Fibroblast of pulmonary artery (primary cell): ENCODE data around the gene NGFR.

Source experiments
- DNase-seq: peaks from one replicate; pipeline ENCODE4 v3.0.0-alpha.2; 2010; ENCODE audit warnings: low read depth
- H3K4me3 ChIP-seq: replicated peaks from 2 replicates; pipeline ENCODE4 v1.5.1; 2011; ENCODE audit warnings: low read depth, mild to moderate bottlenecking, control low read depth, low read length, moderate library complexity
- CTCF ChIP-seq: IDR thresholded peaks from 2 replicates; pipeline ENCODE4 v1.5.1; 2011; ENCODE audit warnings: mild to moderate bottlenecking, control low read depth, low read length, inconsistent platforms; ENCODE audit errors: missing control alignments

The NGFR gene

GRCh38 chr17:49460401-49460800 lies 34.7 kb upstream of the NGFR start:
- DNase-seq = no peak
- H3K4me3 ChIP-seq = no peak overlapping the region
- no peak for TF ChIP-seq CTCF

GRCh38 chr17:49461580-49461979 lies 33.5 kb upstream of the NGFR start:
- H3K4me3 ChIP-seq = no peak overlapping the region
- TF ChIP-seq CTCF = no peak
- no peak for DNase-seq

GRCh38 chr17:49464049-49464448 lies 31.0 kb upstream of the NGFR start:
- H3K4me3 ChIP-seq = no peak overlapping the region
- DNase-seq = no peak
- TF ChIP-seq CTCF = no peak

- TF ChIP-seq CTCF = no peak
- no peak for DNase-seq
- H3K4me3 ChIP-seq = no peak overlapping the region
Measured at GRCh38 chr17:49465331-49465903, 29.7 kb upstream of the NGFR start.

- H3K4me3 ChIP-seq = no peak overlapping the region
- TF ChIP-seq CTCF = no peak
- DNase-seq = no peak
Measured at GRCh38 chr17:49466436-49466835, 28.7 kb upstream of the NGFR start.

GRCh38 chr17:49467175-49467574 lies 27.9 kb upstream of the NGFR start:
- no peak for TF ChIP-seq CTCF
- no peak overlapping the region for H3K4me3 ChIP-seq
- DNase-seq = no peak

- TF ChIP-seq CTCF = no peak
- peak; percentile 31 for DNase-seq
- H3K4me3 ChIP-seq = no peak overlapping the region
Measured at GRCh38 chr17:49468811-49469385, 26.2 kb upstream of the NGFR start.
